CD4-positive, alpha-beta T cell treated with Interferon gamma for 1 hour (primary cell): ENCODE data around the gene CACNA1C.
A peak's percentile ranks its signal among the peaks of the same experiment; 100 is the strongest.

Source experiments
- DNase-seq: peaks from one replicate; pipeline ENCODE4 v3.0.0-alpha.2; 2020

Gene CACNA1C

GRCh38 chr12:2378835-2379330, 326.1 kb downstream of the CACNA1C start:
- no peak for DNase-seq

- DNase-seq: no peak
Observed at GRCh38 chr12:2380946-2381345, 328.2 kb downstream of the CACNA1C start.

- DNase-seq: no peak
Observed at GRCh38 chr12:2382370-2383155, 329.8 kb downstream of the CACNA1C start.

GRCh38 chr12:2383325-2384028, 330.7 kb downstream of the CACNA1C start:
- DNase-seq: no peak

GRCh38 chr12:2384029-2384386, 331.2 kb downstream of the CACNA1C start:
- DNase-seq: no peak

- no peak for DNase-seq
Observed at GRCh38 chr12:2384533-2385351, 332.0 kb downstream of the CACNA1C start.

GRCh38 chr12:2385529-2385928, 332.7 kb downstream of the CACNA1C start:
- DNase-seq: no peak

GRCh38 chr12:2386566-2386965, 333.8 kb downstream of the CACNA1C start:
- DNase-seq: no peak

GRCh38 chr12:2387103-2387834, 334.5 kb downstream of the CACNA1C start:
- DNase-seq: no peak

GRCh38 chr12:2389079-2389790, 336.4 kb downstream of the CACNA1C start:
- DNase-seq: no peak

- no peak for DNase-seq
Observed at GRCh38 chr12:2390133-2390532, 337.3 kb downstream of the CACNA1C start.

GRCh38 chr12:2390850-2391390, 338.1 kb downstream of the CACNA1C start:
- no peak for DNase-seq

- DNase-seq: no peak
Observed at GRCh38 chr12:2391740-2392331, 339.0 kb downstream of the CACNA1C start.

- no peak for DNase-seq
Observed at GRCh38 chr12:2393016-2393415, 340.2 kb downstream of the CACNA1C start.

- no peak for DNase-seq
Observed at GRCh38 chr12:2393996-2394395, 341.2 kb downstream of the CACNA1C start.

- DNase-seq: peak; percentile 9
Observed at GRCh38 chr12:2395354-2395977, 342.7 kb downstream of the CACNA1C start.

- no peak for DNase-seq
Observed at GRCh38 chr12:2396448-2396871, 343.7 kb downstream of the CACNA1C start.

- no peak for DNase-seq
Observed at GRCh38 chr12:2397356-2398045, 344.7 kb downstream of the CACNA1C start.

GRCh38 chr12:2401040-2401439, 348.3 kb downstream of the CACNA1C start:
- no peak for DNase-seq

- no peak for DNase-seq
Observed at GRCh38 chr12:2402073-2402579, 349.3 kb downstream of the CACNA1C start.
